Inferior parietal cortex (tissue), 1 donor: Measurements from ENCODE around the gene HARBI1.

ENCODE experiments used
- DNase-seq: peaks from one replicate; pipeline ENCODE4 v3.0.0-alpha.2; 2016; ENCODE audit errors: extremely low spot score

HARBI1 gene

DNA sequence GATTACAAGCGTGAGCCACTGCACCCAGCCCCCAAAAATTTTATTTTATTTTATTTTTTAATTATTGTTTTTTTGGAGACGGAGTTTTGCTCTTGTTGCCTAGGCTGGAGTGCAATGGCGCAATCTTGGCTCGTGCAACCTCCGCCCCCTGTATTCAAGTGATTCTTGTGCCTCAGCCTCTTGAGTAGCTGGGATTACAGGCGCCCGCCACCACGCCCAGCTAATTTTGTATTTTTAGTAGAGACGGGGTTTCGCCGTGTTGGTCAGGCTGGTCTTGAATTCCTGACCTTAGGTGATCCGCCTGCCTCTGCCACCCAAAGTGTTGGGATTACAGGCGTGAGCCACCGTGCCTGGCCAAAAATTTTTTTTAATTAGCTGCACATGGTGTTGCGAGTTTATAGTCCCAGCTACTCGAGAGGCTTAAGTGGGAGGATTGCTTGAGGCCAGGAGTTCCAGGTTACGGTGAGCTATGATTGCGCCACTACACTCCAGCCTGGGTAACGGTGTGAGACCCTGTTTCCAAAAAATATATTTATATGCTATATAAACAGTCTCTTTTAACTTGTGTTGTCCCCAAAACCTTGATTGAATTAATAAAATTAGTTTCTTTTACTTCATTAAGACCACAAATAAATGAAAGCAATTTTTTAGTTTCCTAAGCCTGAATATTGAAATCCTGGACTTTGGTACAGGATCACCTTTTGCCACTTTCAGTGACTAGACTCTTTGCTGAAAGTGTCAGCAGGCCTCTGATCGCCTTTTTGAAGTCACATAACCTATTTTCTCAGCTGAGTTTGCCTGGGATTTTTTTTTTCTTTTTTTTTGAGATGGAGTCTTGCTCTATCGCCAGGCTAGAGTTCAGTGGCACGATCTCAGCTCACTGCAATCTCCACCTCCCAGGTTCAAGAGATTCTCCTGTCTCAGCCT lies 16.5 kb upstream of the HARBI1 start:
- DNase-seq: no peak

DNA sequence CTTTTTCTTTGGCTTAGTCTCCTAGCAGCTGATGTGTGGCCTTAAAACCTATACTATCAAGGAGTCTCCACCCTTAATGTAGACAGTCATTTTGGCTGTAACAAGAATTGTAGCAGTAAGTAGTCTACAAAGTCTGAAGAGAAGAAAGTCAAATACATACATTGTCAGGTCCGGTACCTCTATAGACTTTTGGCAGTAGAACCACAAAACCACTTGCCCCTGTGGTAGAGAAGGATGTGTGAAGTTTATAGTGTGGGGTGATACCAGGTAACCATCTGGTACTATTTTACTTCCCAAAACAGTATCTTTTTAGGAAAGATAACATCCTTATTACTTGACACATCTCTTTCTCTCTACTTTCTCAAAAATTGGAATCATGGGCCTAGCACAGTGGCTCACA lies 15.5 kb upstream of the HARBI1 start:
- DNase-seq: no peak

DNA sequence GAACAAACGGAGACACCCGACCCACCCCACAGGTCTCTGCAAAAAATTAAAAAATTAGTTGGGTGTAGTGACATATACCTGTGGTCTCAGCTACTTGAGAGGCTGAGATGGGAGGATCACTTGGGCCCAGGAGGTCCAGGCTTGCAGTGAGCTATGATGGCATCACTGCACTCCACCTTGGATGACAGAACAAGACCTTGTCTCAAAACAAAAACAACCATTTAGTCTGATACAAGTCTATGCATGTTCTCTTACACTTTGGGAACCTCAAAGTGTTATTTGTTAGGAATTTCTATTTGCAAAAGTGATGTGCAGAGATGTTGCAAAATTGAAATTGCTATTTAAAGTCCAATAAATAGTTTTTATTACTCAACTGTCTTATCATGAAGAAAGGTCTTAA lies 14.6 kb upstream of the HARBI1 start:
- DNase-seq: no peak

DNA sequence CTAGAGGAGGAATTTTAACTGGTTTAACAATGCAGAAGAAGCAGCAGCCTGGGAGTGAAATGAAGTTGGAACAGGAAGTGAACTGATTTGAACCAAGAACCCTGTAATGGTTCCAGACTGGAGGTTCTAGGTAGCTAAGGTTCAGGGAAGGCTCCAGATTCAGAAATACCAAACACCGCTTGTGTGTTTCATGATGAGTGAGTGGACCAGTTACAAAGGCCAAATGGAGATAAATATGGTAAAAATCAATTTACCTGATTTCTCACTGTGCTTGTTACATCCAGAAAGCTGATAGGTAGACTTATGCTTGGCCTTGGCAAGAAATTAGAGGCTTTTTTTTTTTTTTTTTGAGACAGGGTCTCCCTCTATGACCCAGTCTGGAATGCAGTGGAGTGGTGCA lies 13.2 kb upstream of the HARBI1 start:
- no peak for DNase-seq

DNA sequence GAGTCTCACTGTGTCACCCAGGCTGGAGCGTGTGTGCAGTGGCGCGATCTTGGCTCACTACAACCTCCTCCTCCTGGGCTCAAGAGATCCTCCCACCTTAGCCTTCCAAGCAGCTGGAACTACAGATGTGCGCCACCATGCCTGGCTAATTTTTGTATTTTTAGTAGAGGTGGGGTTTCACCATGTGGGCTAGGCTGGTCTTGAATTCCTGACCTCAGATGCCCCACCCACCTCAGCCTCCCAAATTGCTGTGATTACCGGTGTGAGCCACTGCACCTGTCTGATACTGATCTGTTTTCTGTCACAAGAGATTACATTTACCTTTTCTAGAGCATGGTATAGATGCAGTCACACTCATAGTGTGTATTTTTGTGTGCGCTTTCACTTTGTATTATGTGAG lies 11.9 kb upstream of the HARBI1 start:
- DNase-seq: no peak

DNA sequence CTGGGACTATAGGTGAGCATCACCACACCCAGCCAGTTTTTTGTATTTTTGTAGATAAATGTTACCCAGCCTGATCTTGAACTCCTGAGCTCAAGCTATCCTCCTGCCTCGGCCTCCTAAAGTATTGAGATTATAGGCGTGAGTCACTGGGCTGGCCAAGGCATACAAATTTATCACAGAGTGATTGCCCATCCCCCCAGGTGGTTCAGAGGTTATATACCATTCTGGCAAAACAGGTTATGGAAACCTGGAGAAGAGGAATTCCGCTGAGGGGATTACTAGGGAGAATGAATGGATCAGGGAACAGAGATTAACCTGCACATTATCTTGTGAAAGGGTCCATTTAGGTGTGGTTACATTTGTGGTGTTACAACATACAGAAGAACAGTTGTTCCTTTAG lies 8.4 kb upstream of the HARBI1 start:
- no peak for DNase-seq

DNA sequence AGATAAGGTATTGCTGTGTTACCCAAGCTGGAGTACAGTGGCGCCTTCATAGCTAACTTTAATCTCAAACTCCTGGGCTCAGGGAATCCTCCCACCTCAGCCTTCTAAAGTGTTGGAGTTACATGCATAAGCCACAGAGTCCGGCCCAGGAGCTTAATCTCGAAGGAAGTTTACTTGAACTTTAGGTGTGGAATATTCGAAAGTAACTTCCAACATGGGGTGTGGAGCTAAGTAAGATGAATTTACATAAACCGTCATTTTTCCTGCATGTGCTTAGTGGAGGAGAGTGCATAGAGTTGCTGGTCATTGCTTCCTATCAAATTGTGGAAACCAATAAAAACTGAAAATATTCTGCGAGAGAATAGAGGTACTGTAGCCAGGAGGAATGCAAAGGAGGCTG lies 1.8 kb upstream of the HARBI1 start:
- no peak for DNase-seq

DNA sequence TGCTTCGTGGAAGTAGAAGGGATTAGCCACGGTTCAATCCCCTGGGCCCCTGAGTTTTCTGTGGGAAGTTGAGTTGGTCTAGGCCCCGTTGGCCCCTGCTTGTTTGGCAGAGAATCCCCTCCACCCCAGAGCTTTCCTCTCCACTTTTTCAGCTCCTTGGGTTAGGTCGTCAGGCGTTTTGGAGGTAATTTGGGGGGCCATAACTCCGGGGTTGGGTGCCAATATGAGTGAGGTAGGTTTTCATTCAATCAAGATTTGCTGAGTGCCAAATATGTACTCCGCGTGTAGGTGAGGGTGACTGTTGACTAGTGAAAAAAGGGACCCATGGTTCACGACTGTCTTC lies 916 bp upstream of the HARBI1 start:
- DNase-seq: no peak

DNA sequence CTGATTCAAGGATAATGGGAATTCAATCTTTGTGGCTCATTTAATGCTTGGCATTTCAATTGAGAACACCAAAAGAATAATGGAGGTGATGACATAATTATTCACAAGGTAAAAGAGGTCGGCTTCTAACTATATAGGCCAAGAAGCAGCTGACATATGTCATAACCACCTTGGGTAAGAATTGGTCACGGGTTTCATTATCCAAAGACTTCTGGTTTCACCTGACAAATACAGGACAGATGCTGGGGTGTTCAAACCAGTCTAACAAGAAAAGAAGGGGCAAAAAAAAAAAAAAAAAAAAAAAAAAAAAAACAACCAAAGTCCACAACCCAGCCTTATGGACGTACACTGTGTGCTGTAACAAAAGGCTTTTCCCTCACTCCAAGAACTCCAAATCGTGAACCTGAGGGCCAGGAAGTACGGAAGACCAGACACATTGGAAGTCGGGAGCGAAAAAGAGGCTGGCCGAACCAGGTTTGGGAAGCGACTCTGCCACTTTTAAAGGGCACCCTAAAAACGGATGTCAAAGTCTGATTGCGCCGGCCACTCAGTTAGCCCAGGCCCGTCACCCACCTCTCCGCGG lies 385 bp downstream of the HARBI1 start:
- DNase-seq: no peak

DNA sequence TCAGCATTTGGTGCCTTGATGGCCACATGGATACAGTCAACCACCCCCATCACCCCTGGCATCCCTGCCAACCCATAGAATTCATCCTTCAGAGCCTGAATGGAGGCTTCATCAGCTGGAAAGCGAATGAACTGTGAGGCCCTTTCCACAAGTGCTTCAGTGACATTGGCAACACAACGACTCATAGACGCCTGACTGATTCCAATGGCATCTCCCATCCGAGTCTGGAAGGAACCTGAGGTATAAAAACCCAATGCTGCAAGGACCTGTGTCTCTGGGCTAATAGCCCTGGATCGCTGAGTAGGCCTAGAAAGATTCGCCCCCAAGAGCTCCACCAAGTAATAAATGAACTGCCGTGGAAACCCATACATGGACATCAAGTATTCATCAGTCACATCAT lies 1.3 kb downstream of the HARBI1 start:
- no peak for DNase-seq

DNA sequence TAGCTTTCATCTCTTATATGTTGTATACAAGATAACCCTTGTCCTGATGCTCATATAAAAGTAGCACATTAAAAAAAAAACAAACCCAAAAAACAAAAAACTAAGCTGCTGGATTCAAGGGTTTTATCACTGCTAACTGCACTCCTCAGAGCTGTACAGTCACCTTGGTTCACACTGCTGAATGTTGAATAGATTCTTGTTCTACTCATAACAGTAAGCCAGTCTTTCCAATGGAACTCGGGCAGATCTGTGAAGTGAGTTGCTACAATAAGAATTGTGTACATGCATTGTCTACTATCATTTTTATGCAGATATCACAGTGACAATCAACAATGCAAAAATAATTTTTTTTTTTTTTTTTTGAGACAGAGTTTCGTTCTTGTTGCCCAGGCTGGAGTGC lies 4.7 kb downstream of the HARBI1 start:
- no peak for DNase-seq

DNA sequence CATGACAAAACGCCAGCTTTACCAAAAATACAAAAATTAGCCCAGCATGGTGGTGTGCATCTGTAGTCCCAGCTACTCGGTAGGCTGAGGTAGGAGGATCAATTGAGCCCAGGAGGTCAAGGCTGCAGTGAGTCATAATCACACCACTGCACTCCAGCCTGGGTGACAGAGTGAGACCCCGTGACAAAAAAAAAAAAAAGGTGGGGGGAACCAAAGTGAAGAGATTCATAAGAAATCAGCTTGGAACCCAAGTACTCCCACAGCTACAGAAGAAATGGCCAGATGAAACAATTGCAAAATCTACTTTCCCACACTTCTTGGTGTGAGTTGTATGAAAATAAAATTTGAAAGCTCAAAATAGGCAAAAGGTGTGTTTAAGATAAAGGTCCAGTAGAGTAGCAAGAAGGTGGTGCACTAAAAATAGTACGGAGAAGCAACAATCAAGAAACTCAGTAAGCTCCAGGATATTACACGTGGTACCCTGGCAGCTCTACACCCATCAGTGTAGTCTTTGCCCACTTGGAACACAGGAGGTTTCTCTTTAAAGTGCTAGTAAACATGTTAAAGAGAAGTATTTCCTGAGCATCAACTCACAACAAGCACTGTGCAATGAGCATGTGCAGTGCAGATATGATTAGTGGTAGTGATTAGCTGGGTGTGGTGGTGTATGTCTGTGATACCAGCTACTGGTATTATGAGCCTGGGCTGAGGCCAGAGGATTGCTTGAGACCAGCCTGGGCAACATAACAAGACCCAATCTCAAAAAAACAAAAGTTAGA lies 5.3 kb downstream of the HARBI1 start:
- DNase-seq: no peak

DNA sequence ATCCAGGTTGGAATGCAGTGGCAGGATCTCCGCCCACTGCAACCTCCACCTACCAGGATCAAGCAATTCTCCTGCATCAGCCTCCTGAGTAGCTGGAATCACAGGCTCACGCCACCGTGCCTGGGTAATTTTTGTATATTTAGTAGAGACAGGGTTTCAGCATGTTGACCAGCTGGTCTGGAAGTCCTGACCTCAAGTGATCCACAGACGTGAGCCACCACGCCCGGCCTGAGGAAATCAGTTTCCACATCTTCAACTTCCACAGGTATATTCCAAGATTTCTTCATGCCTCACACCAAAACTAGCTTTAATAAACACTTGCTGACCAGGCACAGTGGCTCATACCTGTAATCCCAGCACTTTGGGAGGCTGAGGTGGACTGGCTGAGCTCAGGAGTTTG lies 7.6 kb downstream of the HARBI1 start:
- DNase-seq: no peak

DNA sequence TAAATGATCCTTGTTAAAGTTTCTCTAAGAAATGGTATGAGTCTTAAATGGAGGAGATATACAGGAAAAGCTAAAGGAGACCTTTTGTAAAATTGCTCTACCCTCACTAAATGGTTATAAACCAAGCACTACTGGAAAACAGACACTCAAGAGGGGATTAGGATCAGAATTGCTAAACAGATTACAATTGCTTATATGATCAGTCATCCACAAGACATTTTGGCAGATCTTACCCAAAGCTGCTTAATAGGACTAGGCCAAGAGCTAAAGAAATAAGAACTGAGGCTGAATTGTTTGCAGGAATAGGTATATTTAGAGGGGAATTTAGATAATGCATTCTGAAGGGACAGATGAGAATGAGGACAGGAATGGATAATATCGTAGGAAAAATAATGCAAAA lies 9.5 kb downstream of the HARBI1 start:
- DNase-seq: no peak

DNA sequence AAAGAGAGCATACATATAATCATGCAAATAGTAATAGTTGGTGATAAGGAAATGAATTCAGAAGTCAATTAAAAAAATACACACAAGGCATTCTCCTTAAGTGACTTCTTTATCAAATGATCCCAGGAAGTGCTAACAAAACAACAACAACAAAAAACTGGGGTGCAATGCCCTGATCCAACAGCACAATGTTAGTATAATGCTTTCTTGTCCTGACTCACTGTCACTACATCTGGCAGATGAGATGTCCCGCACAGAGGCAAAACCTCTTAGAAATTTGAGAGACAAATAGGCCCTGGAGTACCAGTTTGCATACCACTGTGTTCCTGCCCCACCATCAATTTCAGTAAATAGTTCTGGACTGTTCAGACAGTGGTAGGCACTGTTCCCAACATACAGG lies 12.2 kb downstream of the HARBI1 start:
- DNase-seq: no peak

DNA sequence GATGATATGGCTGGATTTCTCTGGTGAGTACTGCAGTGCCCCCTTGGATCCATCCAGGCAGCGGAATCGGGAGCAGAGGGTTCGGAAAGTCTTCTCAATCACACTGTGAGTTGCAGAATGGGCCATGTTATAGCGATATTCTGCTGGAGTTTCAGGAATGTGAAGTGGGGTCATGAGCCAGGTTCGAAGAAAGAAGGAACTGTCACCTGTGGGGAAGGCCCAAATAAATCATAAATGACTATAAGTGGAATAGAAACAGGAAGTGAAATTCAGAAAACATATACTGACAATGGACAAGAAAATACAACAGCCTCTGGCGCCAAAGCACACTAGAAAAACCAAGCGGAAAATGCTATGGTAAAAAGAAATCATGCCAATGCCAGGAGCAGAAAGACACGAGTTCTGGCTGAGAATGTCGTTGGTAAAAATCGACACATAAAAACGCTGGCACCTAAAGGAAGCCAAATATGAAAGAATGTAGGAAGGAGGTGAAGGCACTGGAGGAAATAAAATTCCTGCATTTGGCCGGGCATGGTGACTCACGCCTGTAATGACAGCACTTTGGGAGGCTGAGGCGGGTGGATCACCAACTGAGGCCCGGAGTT lies 13.2 kb downstream of the HARBI1 start:
- DNase-seq: no peak

DNA sequence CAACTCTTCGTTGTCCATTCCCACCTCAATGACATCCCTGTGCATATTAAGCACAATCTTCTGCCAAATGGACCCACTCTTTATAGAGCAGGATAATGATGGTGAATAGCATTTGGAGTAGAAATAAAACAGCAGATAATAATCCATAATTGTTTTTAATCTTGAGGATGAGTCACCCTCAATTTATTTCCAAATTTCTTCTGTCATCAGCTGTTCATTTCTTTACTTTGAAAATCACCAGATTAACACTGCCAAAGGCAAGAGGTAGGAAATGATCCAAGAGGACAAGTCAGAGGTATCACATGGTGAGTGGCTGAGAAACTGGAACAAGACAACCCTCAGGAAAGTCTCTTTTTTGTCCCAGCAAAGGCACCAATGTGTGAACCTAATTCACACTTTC lies 15.9 kb downstream of the HARBI1 start:
- DNase-seq: peak; percentile 60

DNA sequence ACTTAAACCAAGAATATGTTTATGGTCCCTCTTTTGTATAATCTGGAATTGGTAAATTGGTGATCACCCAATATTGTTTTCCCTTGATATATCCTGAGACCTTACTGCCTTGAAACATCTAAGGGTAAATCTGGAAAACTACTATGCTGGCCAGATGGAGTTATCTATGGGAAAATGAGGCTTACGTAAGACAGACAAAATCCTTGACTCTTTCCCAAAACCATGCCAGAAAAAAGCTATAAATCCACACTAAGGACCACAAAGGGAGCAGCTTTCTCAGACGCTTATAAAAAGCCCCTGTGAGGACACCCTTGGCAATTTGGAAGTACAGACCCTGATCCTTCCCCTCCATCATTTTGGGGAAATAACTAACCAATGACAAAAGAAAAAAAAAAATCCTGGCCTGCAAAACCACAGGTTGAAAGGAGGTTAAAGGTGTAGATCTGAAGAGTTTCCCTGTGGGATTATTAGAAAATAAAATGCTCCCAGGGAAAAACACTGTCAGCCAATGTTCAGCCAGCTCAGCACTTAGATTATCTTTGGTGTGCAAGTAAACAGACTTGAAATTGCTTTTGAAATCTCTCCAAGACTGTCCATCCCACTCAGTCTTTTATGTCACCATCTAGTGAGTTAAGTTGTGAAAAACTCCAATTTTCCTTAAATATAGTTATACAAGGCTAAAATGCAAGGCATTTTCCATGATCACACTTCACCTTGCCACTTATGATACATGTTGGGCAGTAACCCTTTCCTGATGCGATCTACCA lies 16.6 kb downstream of the HARBI1 start:
- DNase-seq: peak; percentile 55

DNA sequence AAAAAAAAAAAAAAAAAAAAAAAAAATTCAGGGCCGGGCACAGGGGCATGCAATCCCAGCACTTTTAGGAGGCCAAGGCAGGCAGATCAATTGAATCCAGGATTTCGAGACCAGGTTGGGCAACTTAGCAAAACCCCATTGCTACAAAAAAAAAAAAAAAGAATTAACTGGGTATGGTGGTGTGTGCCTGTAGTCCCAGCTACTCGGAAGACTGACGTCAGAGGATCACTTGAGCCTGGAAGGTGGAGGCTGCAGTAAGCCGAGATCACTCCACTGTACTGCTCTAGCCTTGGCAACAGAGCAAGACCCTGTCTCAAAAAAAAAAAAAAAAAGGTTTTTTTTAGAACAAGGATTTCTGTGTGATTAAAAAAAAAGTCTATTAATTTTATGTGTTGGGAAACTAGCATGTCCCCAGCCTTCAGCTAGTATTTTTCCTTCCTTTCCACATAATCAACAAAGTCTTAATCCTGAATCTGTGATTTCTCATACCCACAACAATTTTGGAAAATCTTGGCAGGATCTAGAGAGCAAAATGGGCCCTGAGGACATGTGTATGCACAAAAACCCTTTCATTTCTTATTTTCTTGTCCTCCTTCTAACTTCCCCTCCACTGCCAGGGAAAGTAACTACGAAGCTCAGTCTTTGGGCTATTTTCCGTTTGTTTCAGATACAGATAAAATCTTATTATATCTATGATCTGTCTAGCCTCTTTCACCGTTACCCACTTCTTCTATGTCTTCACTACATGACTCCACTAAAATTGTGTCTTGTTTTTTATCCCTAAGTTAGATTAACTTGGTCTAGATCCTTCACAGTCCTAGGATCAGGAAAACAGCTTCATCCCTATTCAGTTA lies 17.5 kb downstream of the HARBI1 start:
- no peak for DNase-seq

DNA sequence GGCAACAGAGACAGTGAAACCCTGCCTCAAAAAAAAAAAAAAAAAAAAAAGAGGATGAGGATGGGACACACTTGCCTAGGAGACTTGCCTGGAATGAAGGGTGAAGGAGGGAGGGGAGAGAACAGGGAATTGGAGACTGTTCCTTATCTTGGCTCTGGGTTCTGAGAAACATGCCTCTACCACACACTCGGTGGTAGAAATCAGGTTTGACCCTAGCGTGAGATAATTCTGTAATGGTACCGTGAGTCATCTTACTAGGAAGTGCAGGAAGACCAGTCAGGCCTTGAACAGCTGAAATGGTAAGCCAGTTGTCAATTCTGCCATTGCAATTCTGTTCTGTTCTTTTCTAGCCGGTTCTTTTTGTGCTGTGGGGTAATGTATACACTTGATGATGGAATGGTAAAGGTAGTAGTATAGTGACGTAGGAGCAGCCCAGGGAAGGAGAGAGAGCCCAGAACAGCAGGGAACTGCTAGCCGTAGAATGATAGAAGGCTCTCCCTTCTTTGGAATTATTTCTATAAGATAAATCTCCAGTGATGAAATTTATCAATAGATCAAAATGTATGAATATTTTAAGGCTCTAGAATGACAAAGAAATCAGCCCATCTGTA lies 19.3 kb downstream of the HARBI1 start:
- no peak for DNase-seq
